GM12875 (cell line): ENCODE data around the gene TEX19.

Experiments used
- H3K4me3 ChIP-seq: one replicate; pipeline ENCODE4 v1.5.1; 2011; ENCODE audit warnings: low read depth, low read length, control low read depth
- TF ChIP-seq, protein P1 (sequence below): IDR thresholded peaks from 2 replicates; pipeline ENCODE4 v1.5.1; 2011; ENCODE audit warnings: low read depth, mild to moderate bottlenecking, control low read depth, inconsistent platforms, low read length, moderate library complexity, borderline replicate concordance; ENCODE audit not compliant: insufficient read depth

The TEX19 gene

DNA sequence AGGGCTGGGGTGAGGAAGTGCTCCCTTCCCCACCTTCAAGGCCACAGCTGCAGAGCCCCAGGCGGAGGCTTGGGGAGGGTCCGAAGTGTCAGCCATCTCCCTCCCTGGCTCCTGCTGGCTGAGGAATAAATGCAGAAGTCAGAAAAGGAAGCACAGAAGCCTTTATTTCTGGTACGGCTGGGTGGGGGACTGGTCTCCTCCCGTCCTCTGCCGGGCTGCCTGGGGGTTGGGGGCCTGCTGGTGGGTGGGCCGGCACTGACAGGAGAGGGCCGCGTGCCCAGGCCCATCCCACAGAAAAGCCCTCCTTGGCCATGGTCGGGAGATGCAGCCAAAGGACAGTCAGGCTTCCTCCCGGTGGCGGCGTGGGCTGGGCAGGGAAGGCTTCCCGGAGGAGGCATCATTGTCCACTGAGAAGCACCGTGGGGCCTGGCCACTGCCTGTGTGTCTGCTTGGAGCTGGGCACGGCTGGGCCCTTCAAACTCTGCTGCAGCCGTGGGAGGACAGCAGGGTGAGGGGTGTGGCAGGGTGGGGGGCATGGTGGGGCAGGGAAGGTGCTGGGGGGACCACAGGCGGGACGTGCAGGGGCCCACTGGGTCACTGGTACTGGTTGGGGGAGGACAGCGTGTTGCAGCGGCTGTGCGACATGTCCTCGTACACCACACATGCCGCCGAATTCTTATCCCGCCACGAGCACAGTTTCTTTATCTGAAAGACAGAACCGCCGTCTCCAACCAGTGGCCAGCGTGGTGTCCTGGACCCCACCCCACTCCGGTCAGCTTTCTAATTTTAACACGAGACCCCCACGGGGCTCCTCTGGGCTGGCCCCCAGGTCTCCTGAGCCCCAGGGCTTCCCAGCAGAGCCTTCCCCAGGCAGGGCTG is 44.1 kb upstream of the TEX19 start:
- H3K4me3 ChIP-seq: no peak overlapping the region
- TF ChIP-seq, protein P1, sequence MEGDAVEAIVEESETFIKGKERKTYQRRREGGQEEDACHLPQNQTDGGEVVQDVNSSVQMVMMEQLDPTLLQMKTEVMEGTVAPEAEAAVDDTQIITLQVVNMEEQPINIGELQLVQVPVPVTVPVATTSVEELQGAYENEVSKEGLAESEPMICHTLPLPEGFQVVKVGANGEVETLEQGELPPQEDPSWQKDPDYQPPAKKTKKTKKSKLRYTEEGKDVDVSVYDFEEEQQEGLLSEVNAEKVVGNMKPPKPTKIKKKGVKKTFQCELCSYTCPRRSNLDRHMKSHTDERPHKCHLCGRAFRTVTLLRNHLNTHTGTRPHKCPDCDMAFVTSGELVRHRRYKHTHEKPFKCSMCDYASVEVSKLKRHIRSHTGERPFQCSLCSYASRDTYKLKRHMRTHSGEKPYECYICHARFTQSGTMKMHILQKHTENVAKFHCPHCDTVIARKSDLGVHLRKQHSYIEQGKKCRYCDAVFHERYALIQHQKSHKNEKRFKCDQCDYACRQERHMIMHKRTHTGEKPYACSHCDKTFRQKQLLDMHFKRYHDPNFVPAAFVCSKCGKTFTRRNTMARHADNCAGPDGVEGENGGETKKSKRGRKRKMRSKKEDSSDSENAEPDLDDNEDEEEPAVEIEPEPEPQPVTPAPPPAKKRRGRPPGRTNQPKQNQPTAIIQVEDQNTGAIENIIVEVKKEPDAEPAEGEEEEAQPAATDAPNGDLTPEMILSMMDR: no peak

DNA sequence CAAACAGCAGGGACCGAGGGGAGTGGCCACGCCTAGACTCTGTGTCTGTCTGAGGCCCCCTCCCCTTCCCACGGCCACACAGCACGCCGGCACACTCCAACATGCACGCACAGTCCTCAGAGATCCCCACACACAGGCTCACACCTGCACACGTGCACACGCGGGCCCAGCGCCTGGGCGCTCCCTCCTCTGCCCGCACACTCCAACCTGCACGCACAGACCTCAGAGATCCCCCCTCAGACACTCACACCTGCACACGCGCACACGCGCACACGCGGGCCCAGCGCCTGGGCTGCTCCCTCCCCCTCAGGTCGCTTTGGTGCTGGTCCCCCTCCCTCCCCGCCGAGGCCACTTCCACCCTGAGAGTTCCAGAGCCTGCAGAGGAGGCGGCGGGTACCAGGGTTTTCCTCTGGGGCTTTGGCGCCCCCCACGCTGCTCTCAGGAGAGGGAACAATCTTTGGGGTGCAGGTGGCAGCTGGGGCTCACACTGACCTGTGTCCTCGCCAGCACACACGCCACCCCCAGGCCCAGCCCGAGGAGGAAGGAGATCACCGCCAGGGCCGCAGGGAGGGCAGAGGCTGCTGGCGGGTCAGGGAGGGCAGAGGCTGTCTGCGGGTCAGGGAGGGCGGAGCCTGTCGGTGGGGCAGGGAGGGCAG is 43.2 kb upstream of the TEX19 start:
- TF ChIP-seq, protein P1: no peak
- H3K4me3 ChIP-seq: no peak overlapping the region

DNA sequence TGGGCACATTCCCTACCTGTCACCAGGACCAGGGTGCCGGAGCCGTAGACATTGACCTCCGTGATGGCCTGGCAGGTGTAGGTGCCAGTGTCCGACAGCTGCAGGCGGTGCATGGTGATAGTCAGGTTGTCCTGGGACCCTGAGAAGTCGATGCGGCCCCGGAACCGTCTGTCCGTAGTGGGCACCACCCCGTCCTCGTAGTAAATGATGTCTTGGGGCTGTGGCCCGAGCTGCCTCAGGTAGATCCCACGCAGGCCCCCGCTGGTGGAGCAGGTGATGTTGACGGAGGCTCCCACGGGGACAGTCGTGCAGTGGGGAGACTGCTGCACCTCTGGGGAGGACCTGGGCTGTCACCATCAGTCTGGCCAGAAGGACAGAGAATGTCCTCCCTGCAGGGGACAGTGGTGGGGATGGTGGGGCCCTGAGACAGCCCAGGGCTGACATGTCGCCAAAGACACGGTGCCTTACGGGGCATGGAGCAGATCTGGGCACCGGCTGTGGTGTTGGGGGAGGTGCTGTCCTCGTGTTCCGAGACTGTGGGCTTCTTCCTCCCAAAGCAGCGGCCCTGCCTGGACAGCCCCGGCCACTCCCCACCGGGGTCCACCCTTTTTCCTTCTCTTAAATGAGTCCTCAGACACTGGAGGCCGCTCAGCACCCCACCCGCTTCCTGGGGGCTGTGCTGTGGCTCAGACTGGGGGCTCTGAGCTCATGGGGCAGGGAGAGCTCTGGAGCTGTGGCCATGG is 42.2 kb upstream of the TEX19 start:
- H3K4me3 ChIP-seq: no peak overlapping the region
- TF ChIP-seq, protein P1: no peak

DNA sequence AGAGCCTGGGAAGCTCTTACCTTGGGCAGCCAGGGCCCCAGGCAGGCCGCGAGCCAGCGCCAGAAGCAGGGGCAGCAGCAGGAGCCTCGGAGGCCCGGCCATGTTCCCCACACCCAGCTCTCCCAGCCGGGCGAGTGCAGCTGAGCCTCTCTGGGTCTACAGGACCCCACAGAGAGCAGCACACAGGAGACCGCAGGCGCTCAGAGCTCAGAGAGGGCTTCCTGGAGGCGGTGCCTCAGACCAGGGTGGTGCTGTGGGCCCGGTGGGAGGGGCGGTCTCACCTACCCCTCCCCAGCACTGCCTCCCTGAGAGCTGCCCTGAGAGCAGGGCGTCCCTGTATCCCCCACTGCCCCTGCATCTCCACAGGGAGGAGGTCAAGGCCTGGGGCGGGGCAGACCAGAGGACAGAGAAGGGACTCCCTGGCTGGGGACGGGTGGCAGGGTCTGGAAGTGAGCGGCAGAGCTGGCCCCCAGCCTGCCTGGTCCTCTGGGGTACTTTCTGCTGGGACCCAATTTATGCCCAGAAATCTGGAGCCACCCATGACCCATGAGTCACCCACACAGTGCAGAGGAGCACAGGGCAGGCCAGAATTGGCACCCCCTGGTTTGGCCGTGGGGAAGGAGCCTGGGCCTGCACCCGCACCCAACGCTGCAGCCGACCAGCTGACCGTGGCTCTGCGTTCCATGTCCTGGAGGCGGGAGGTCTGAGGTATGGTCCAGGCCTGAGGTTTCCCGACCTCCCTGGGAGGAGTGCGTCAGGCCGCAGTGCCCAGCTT is 41.5 kb upstream of the TEX19 start, which contains the start of gene CD7:
TSS of gene CD7 (minus strand) at position 215 of the 775 bp plus-strand sequence. CDS start at position 102, 113 bp downstream.
- H3K4me3 ChIP-seq: no peak within 1 kb of the TSS
- TF ChIP-seq, protein P1: no peak

DNA sequence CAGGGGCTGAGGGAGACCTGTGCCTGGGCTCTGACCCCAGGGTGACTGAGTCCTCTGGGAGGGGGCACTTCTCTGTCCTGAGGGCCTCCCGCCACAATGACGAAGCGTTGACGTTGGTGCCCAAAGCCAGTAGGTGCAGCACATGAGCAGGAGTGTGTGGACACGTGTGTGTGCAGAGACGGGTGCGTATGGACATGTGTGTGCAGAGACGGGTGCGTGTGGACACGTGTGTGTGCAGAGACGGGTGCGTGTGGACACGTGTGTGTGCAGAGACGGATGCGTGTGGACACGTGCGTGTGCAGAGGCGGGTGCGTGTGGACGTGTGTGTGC is 40.9 kb upstream of the TEX19 start:
- TF ChIP-seq, protein P1: no peak
- H3K4me3 ChIP-seq: no peak overlapping the region

- no peak overlapping the region for H3K4me3 ChIP-seq
- TF ChIP-seq, protein P1: no peak
Measured at GRCh38 chr17:82318772-82319606, 40.1 kb upstream of the TEX19 start.
